ENCODE results near the gene WWC2. TPM values are rescaled to one million over a fixed set of nuclear protein-coding genes. Genes with fewer than 3 reads are reported as not detected.

WWC2 gene
- total RNA-seq, 2 donors from 2014 or later: 5.8 to 6.3 TPM

DNA sequence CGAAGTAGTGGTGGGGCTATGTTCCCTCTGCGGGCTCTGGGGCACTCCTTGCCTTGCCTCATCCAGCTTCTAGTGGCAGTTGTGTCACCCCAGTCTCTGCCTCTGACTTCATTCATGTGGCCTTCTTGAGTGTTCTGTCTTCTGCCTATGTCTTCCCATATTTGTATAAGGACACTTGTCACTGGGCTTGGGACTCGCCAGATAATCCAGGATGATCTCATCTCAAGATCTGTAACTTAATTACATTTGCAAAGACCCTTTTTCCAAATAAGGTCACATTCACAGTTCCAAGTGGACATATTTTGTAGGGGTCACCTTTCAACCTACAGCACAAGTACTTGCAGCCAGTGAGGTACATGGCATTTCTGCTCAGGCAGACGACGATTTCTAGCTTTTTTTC, 253.5 kb downstream of the WWC2 start:
- H3K27me3 Mint-ChIP-seq: peaks cover 23% of the 10 kb centered on the region
- no peaks in the 10 kb centered on the region for H3K36me3 Mint-ChIP-seq (ENCODE audit: low read depth)
- H3K27ac Mint-ChIP-seq: no peak overlapping the region
- DNase-seq (no peak), ATAC-seq (no peak)
- H3K4me1 Mint-ChIP-seq: peaks cover 6% of the 10 kb centered on the region
- no peaks in the 10 kb centered on the region for H3K9me3 ChIP-seq (ENCODE audit: control insufficient read depth, low read length, poor library complexity, severe bottlenecking)
- no peak overlapping the region for H3K4me3 Mint-ChIP-seq

DNA sequence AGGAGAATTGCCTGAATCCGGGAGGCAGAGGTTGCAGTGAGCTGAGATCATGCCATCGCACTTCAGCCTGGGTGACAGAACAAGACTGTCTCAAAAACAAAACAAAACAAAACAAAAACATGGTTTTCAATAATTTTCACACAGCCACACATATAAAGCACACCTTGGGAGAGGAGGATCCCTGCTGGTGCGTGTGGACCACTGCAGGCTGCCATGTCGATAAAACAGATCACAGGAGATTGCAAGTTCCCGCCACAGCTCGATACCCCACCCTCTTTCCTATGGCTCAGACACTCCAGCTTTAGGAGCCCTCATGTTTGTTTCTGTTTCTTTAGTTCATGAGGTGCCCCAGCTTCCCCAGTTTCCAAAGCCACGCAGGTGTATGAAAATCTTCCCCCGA, 254.5 kb downstream of the WWC2 start:
- Mint-ChIP-seq H3K27me3 (peaks cover 23% of the 10 kb centered on the region), H3K4me3 (no peak overlapping the region), H3K4me1 (peaks cover 6% of the 10 kb centered on the region), H3K27ac (no peak overlapping the region), H3K36me3 (ENCODE audit: low read depth) (no peaks in the 10 kb centered on the region)
- no peaks in the 10 kb centered on the region for H3K9me3 ChIP-seq (ENCODE audit: control insufficient read depth, low read length, poor library complexity, severe bottlenecking)
- no peak for DNase-seq
- no peak for ATAC-seq

DNA sequence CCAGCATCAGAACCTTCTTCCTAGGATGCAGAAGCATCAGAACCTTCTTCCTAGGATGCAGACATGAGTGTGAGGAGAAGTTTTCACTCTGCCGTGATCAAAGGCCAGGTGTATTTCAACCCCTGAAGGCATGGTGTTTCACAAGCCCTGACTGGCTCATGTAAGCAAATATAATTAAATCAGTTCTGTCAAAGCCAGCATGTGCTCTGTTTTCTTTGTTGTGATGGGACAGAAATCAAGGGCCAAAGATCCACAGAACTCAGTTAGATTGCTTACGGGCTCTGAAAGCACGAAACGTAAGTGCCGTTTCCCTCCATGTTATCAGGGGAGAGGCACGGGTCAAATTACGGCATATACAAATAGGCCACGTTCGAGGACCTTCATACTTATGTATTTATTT, 255.2 kb downstream of the WWC2 start:
- no peak overlapping the region for H3K4me3 Mint-ChIP-seq
- ATAC-seq: no peak
- peaks cover 22% of the 10 kb centered on the region for H3K27me3 Mint-ChIP-seq
- H3K27ac Mint-ChIP-seq: no peak overlapping the region
- no peaks in the 10 kb centered on the region for H3K36me3 Mint-ChIP-seq (ENCODE audit: low read depth)
- no peaks in the 10 kb centered on the region for H3K9me3 ChIP-seq (ENCODE audit: control insufficient read depth, low read length, poor library complexity, severe bottlenecking)
- no peak for DNase-seq
- peaks cover 6% of the 10 kb centered on the region for H3K4me1 Mint-ChIP-seq

DNA sequence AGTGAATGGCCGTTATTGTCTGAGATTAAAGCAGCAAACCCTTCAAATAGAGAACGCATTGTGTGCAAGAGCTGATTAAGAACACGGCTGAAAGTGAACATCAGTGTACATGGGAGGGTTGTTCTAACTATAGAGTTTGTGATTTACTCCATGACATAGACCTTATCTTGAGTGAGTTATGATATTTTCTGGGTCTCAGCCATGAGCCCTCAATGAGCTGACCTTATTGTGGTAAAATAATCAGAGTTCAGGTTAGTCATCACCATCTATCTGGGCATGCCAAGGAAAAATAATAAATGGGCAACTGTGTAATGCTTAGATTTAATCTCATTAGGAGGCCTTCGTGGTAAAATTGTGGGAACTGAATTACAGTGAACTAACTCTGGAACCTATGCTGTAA, 256.3 kb downstream of the WWC2 start:
- DNase-seq (no peak), ATAC-seq (no peak)
- H3K27ac Mint-ChIP-seq: no peak overlapping the region
- peaks cover 21% of the 10 kb centered on the region for H3K27me3 Mint-ChIP-seq
- no peak overlapping the region for H3K4me3 Mint-ChIP-seq
- H3K9me3 ChIP-seq (ENCODE audit: control insufficient read depth, low read length, poor library complexity, severe bottlenecking): no peaks in the 10 kb centered on the region
- no peaks in the 10 kb centered on the region for H3K36me3 Mint-ChIP-seq (ENCODE audit: low read depth)
- peaks cover 6% of the 10 kb centered on the region for H3K4me1 Mint-ChIP-seq

DNA sequence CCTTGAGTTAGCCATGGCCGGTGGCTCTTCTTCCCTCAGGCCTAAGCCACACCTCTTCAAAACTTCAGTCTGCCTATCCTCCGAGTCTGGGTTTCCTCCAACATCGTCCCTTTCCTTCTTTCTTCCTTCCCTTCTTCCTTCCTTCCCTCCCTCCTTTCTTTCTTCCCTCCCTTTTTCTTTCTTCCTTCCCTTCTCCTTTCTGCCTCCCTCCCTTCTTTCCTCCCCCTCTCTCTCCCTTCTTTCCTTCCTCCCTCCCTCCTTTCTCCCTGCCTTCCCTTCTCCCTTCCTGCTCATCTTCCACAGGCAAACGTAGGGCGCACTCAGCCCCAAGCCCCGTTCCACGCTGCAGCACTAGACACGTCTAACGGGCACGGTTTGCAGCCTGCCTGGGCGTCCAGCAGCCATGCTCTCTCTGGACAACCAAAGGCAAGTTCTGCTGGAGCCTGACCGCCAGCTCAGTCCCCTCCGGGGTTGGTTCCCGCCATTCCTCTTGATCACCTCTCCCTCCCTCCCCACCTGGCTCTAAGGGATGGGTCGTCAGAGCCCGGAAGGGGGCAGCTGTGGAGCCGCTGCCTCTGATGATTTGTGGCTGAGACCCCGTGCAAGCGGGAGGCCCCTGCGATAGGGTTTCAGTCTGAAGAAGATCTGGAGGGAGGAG, 257.2 kb downstream of the WWC2 start:
- no peaks in the 10 kb centered on the region for H3K36me3 Mint-ChIP-seq (ENCODE audit: low read depth)

DNA sequence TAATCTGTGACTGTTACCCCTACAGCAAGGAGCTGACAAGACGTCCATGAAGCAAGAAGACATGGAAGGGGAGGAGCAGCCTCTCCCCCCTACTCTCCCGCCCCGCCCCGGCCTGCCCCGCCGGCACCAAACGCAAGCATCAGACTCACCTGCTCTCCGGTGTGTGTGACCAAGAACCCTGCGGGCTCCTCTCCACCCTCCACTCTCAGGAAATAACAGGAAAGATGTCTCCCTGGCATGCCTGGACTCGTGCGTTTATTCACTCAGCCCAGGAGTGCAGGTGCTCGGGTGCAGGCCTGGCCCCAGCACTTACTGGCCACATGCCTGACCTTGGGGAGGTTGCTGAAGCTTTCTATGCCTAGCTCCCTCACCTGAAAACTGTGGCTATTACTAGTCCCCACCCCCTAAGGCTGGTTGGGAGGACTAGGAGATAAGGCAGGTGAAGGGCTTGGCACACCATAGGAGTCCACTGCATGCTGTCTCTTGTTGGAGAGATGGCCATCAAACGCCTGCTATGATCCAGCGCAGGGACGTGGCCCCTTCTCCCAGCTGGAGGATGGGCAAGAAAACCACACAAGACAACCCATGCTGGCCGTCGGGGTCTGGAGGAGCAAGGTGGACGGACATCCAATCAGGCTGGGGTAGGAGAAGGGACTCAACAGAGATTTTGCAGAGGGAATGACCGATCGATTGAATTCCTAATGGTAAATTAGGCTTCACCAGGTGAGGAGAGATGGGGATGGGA, 258.0 kb downstream of the WWC2 start:
- Mint-ChIP-seq H3K27me3 (peaks cover 16% of the 10 kb centered on the region), H3K27ac (no peak overlapping the region), H3K36me3 (ENCODE audit: low read depth) (no peaks in the 10 kb centered on the region), H3K4me3 (no peak overlapping the region), H3K4me1 (peaks cover 4% of the 10 kb centered on the region)
- DNase-seq (no peak), ATAC-seq (no peak)
- H3K9me3 ChIP-seq (ENCODE audit: control insufficient read depth, low read length, poor library complexity, severe bottlenecking): no peaks in the 10 kb centered on the region

More for the DNA sequence above, 257.2 kb downstream of the WWC2 start:
- DNase-seq (no peak), ATAC-seq (no peak)
- Mint-ChIP-seq H3K4me3 (no peak overlapping the region), H3K4me1 (peaks cover 6% of the 10 kb centered on the region), H3K27ac (no peak overlapping the region), H3K27me3 (peaks cover 16% of the 10 kb centered on the region)
- H3K9me3 ChIP-seq (ENCODE audit: control insufficient read depth, low read length, poor library complexity, severe bottlenecking): no peaks in the 10 kb centered on the region

DNA sequence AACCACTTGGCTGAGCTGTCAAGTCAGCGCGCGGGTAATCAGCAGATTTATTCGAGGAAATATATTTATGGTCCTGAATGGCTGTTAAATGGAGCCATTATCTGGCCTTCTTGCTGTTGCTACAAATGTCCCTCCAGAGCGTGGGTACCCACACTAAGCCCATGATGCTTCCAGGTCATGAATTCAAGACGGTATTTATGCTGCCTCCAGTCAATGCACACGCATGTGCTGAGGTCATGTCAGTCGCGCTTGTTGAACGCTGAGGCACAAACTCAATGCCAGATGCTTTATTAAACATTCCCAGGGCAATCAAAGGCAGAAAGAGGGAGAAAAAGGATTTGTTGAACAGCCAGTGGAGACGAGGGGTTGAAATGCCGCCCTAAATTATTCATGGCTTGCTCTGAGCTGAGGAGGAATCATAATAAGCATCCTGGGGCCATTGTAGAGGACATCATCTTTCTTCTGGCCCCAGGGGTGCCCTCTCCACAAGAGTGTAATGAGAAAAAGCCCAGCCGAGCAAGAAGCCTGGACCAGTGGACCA, 259.2 kb downstream of the WWC2 start:
- ATAC-seq: no peak
- Mint-ChIP-seq H3K27ac (no peak overlapping the region), H3K4me3 (no peak overlapping the region), H3K36me3 (ENCODE audit: low read depth) (peaks cover 2% of the 10 kb centered on the region), H3K27me3 (peaks cover 16% of the 10 kb centered on the region), H3K4me1 (peaks cover 4% of the 10 kb centered on the region)
- no peak for DNase-seq
- H3K9me3 ChIP-seq (ENCODE audit: control insufficient read depth, low read length, poor library complexity, severe bottlenecking): no peaks in the 10 kb centered on the region

DNA sequence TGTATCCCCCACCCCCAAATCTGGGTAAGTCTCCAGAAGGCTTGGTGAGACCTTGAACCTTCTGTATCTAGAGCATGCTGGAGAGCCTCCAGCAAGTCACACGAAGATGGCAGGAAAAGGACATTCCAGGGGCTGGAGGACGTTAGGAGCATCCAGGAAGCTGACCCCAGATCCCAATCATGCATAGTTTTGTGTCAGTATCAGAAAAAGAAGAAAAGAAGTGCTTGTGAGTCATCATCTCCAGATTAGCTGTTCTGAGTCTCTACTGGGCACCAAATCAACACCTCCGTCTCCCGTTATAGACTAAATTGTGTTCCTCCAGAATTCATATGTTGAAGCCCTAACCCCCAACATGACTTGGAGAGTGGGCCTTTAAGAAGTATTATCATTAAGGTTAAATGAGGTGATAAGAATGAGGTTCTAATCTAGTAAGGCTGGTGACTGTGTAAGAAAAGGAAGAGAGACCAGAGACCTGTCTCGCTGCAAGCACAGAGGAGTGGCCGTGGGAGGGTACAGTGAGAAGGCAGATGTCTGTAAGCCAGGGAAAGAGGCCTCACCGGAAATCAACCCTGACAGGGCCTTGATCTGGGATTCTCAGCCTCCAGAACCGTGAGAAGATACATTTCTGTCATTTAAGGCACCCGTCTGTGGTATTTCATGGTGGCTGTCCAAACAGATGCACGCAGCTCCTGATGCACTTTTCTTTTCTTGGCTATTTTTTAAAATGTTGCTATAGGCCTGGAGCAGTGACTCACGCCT, 261.3 kb downstream of the WWC2 start:
- no peak for ATAC-seq
- H3K27me3 Mint-ChIP-seq: peaks cover 18% of the 10 kb centered on the region

DNA sequence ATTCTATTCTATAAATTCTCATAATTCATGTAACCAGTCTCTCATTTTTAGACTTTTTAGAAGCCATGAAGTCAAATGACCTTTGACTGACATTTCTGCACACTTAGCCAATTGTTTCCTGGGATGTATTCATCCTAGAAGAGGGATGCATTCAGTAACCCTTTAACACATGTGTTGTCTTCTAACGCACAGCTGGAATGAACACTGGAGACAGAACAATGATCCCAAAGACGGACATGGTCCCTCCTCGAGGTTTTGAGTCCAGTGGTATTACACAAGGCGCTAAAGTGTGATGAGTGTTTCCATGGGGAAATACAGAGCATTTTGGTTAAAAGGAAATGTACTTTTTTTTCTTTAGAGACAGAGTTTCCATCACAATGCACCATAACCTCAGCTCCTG, 263.0 kb downstream of the WWC2 start:
- H3K9me3 ChIP-seq (ENCODE audit: control insufficient read depth, low read length, poor library complexity, severe bottlenecking): no peaks in the 10 kb centered on the region
- Mint-ChIP-seq H3K4me1 (no peaks in the 10 kb centered on the region), H3K27ac (no peak overlapping the region), H3K4me3 (no peak overlapping the region), H3K36me3 (ENCODE audit: low read depth) (peaks cover 2% of the 10 kb centered on the region), H3K27me3 (peaks cover 17% of the 10 kb centered on the region)
- ATAC-seq (no peak), DNase-seq (no peak)

More for the DNA sequence above, 261.3 kb downstream of the WWC2 start:
- Mint-ChIP-seq H3K4me3 (no peak overlapping the region), H3K27ac (no peak overlapping the region), H3K36me3 (ENCODE audit: low read depth) (peaks cover 2% of the 10 kb centered on the region), H3K4me1 (peaks cover 4% of the 10 kb centered on the region)
- no peak for DNase-seq
- H3K9me3 ChIP-seq (ENCODE audit: control insufficient read depth, low read length, poor library complexity, severe bottlenecking): no peaks in the 10 kb centered on the region

DNA sequence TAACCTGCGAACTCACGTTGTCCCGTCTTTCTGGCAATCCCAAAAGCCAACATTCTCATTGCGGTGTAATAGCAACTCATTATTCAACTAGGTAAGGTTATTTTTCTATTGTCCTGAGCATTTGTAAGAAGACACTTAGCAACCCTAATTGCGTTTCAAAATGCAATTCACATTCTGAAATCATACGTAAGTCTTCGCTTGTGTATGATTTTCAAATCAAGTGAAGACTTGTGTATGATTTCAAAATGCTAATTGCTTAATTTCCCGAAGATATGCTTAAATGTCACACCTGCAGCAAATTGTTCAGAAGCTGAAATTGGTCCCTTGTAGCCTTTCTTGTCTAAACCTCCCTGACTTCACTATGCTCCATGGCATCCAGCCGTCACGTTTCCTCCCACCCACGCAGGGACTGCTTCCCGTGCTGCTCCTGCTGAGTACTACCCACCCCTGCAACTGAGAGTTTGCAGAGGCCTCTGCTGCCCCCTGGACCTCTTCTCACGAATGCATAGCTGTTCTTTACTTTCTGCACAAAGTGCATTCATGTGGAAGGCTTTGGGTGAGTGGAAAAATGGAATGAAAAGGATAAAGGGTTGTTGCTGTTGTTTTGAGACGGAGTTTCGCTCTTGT, 264.0 kb downstream of the WWC2 start:
- no peaks in the 10 kb centered on the region for H3K9me3 ChIP-seq (ENCODE audit: control insufficient read depth, low read length, poor library complexity, severe bottlenecking)
- H3K27me3 Mint-ChIP-seq: peaks cover 11% of the 10 kb centered on the region
- H3K36me3 Mint-ChIP-seq (ENCODE audit: low read depth): peaks cover 2% of the 10 kb centered on the region
- no peak for DNase-seq
- H3K4me1 Mint-ChIP-seq: no peaks in the 10 kb centered on the region
- no peak overlapping the region for H3K27ac Mint-ChIP-seq
- ATAC-seq: no peak
- H3K4me3 Mint-ChIP-seq: no peak overlapping the region

DNA sequence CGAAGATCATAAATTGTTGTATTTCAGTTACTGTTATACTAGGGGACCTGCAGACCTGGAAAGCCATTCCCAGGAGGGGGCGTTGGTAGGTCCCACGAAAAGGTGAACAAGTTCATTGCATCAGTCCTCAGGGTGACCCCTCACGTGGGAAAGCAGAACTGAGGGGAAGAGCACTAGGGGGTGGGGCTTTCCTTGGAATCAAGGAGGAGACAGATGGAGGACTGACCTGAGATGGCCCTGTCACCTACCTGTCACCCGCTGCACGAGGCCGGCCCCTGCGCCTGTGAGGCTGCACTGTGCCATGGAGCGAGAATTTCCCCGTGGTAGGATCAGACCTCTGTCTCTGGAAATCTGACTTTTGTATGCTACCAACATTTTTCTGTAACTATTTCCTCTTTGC, 265.0 kb downstream of the WWC2 start:
- peaks cover 8% of the 10 kb centered on the region for H3K27me3 Mint-ChIP-seq
- peaks cover 2% of the 10 kb centered on the region for H3K36me3 Mint-ChIP-seq (ENCODE audit: low read depth)
- no peak overlapping the region for H3K27ac Mint-ChIP-seq
- no peaks in the 10 kb centered on the region for H3K9me3 ChIP-seq (ENCODE audit: control insufficient read depth, low read length, poor library complexity, severe bottlenecking)
- ATAC-seq (no peak), DNase-seq (no peak)
- H3K4me3 Mint-ChIP-seq: no peak overlapping the region
- H3K4me1 Mint-ChIP-seq: no peaks in the 10 kb centered on the region

DNA sequence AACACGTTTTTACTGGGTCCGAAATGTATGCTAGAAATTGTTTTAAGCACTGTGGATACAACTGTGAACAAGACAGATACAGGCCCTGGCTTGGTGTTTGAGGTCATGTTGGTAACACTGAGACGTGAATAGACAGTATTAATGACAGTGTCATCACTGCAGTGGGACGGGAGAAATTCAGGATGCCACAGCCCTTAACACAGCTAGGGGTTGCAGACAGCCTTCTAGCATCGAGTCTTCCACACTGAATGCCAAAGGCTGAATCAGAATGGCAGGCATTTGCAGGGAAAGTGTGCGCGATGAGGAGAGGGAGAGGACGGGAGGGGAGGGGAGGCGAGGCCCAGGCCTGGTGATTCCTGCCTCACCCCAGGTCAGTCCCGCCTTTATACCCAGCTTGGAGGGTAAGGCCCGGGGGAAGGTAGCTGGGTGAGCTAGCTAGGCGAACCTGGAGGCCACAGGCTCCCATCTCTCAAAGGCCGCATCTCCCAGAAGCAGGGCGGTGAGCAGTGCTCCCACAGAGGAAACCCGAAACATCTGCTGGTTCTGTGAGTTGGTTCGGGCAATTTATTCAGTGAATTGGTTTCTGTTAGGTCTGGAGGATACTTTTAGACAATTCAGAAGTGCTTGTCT, 267.3 kb downstream of the WWC2 start:
- Mint-ChIP-seq H3K4me1 (no peaks in the 10 kb centered on the region), H3K27me3 (peaks cover 8% of the 10 kb centered on the region), H3K4me3 (no peak overlapping the region), H3K36me3 (ENCODE audit: low read depth) (peaks cover 2% of the 10 kb centered on the region), H3K27ac (no peak overlapping the region)
- H3K9me3 ChIP-seq (ENCODE audit: control insufficient read depth, low read length, poor library complexity, severe bottlenecking): no peaks in the 10 kb centered on the region
- DNase-seq (no peak), ATAC-seq (no peak)

Measured in T-helper 17 cell (primary cell).